Fibroblast of lung (primary cell): ENCODE measurements around the gene AP3D1. TPM values are rescaled to one million over a fixed set of nuclear protein-coding genes. Genes with fewer than 3 reads are reported as not detected.

Source experiments
- DNase-seq, 2 donors: peaks; one replicate each; pipeline versions ENCODE4 v3.0.0 to v3.0.0-alpha.2; 2010; ENCODE audit warnings: low read depth in 2 of 2
- H2AFZ ChIP-seq: 2 replicates; pipeline ENCODE4 v1.5.1; 2012; ENCODE audit warnings: low read length, control low read depth, inconsistent platforms
- H3K27ac ChIP-seq: 2 replicates; pipeline ENCODE4 v1.5.1; 2011; ENCODE audit warnings: low read length, control low read depth; ENCODE audit not compliant: insufficient read depth
- H3K27me3 ChIP-seq: 2 replicates; pipeline ENCODE4 v1.5.1; 2011; ENCODE audit warnings: mild to moderate bottlenecking, low read length; ENCODE audit not compliant: control insufficient read depth, insufficient read depth
- H3K36me3 ChIP-seq: 2 replicates; pipeline ENCODE4 v1.5.1; 2011; ENCODE audit warnings: low read length; ENCODE audit not compliant: control insufficient read depth, insufficient read depth
- H3K4me1 ChIP-seq: 2 replicates; pipeline ENCODE4 v1.5.1; 2011; ENCODE audit warnings: low read length; ENCODE audit not compliant: control insufficient read depth, insufficient read depth; ENCODE audit errors: extremely low read depth
- H3K4me2 ChIP-seq: 2 replicates; pipeline ENCODE4 v1.5.1; 2011; ENCODE audit warnings: low read length, control low read depth; ENCODE audit not compliant: insufficient read depth; ENCODE audit errors: extremely low read depth
- H3K4me3 ChIP-seq, 4 experiments: fragments of 200-600 bp in 1 of 4; sonication (generic) in 1 of 4; replicated peaks in 1 of 4; 2 replicates each; pipeline ENCODE4 v1.5.1; 2011 to 2016; ENCODE audit warnings: low read length in 4 of 4, low read depth in 3 of 4, mild to moderate bottlenecking in 3 of 4, control low read depth in 2 of 4, inconsistent platforms in 1 of 4, mixed read lengths in 1 of 4; ENCODE audit not compliant: insufficient read depth in 1 of 4; ENCODE audit errors: control extremely low read depth in 1 of 4
- H3K79me2 ChIP-seq: 2 replicates; pipeline ENCODE4 v1.5.1; 2012; ENCODE audit warnings: mild to moderate bottlenecking, low read length, inconsistent platforms; ENCODE audit not compliant: control insufficient read depth, insufficient read depth
- H3K9ac ChIP-seq: 2 replicates; pipeline ENCODE4 v1.5.1; 2011; ENCODE audit warnings: mild to moderate bottlenecking, low read length, control low read depth; ENCODE audit not compliant: insufficient read depth
- H3K9me3 ChIP-seq: 2 replicates; pipeline ENCODE4 v1.5.1; 2012; ENCODE audit warnings: low read depth, low read length; ENCODE audit not compliant: control insufficient read depth, insufficient read depth
- H4K20me1 ChIP-seq: 2 replicates; pipeline ENCODE4 v1.5.1; 2011; ENCODE audit warnings: low read length; ENCODE audit not compliant: control insufficient read depth, insufficient read depth; ENCODE audit errors: extremely low read depth
- EZH2 ChIP-seq: IDR thresholded peaks from 2 replicates; pipeline ENCODE4 v1.5.1; 2012; ENCODE audit warnings: low read length, control low read depth, mild to moderate bottlenecking; ENCODE audit errors: missing control alignments
- polyA plus RNA-seq, 2 donors: library from polyadenylated mRNA; depleted of rRNA in 1 of 2; stranded (reverse) in 1 of 2; unstranded in 1 of 2; fragments of >200 nt; gene quantifications; 2 replicates each; pipeline ENCODE4 v1.2.1, GENCODE V29; 2011 to 2012; ENCODE audit warnings: missing spikeins in 1 of 2
- total RNA-seq: library from RNA; depleted of rRNA; stranded (reverse); fragments of >200 nt; gene quantifications from 2 replicates; pipeline ENCODE4 v1.2.1, GENCODE V29; 2014
- TF ChIP-seq, protein P1 (sequence below), 2 donors: IDR thresholded peaks in 1 of 2; conservative IDR thresholded peaks in 1 of 2; 1 replicate in 1 of 2; 2 replicates in 1 of 2; pipeline ENCODE4 v1.5.1; 2011 to 2012; ENCODE audit warnings: low read length in 2 of 2, control low read depth in 1 of 2, inconsistent platforms in 1 of 2, low read depth in 1 of 2, mild to moderate bottlenecking in 1 of 2

The AP3D1 gene
- total and polyA plus RNA-seq, 2 donors (not counting 1 experiment from before 2014, with no cell fraction given), result 68.0 to 99.9 TPM

GRCh38 chr19:2115324-2115723 is 36.0 kb downstream of the AP3D1 start:
- Histone ChIP-seq H3K79me2 (no peaks in the 10 kb centered on the region), H3K9ac (no peak overlapping the region), H3K4me3 (no peak overlapping the region), H3K27ac (no peak overlapping the region), H3K4me2 (no peak overlapping the region), H4K20me1 (no peaks in the 10 kb centered on the region), H3K36me3 (peaks cover 64% of the 10 kb centered on the region), H2AFZ (no peak overlapping the region), H3K27me3 (no peaks in the 10 kb centered on the region), H3K9me3 (no peaks in the 10 kb centered on the region), H3K4me1 (no peaks in the 10 kb centered on the region)
- DNase-seq, result no peak
- TF ChIP-seq, protein P1, sequence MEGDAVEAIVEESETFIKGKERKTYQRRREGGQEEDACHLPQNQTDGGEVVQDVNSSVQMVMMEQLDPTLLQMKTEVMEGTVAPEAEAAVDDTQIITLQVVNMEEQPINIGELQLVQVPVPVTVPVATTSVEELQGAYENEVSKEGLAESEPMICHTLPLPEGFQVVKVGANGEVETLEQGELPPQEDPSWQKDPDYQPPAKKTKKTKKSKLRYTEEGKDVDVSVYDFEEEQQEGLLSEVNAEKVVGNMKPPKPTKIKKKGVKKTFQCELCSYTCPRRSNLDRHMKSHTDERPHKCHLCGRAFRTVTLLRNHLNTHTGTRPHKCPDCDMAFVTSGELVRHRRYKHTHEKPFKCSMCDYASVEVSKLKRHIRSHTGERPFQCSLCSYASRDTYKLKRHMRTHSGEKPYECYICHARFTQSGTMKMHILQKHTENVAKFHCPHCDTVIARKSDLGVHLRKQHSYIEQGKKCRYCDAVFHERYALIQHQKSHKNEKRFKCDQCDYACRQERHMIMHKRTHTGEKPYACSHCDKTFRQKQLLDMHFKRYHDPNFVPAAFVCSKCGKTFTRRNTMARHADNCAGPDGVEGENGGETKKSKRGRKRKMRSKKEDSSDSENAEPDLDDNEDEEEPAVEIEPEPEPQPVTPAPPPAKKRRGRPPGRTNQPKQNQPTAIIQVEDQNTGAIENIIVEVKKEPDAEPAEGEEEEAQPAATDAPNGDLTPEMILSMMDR (conservative IDR thresholded peaks at IDR 0.05 in 1 of 2, IDR thresholded peaks at IDR 0.05 in 1 of 2; ENCODE audit: low read depth in 1 of 2, low read length in 2 of 2), result no peak
- no peak for TF ChIP-seq EZH2

DNA sequence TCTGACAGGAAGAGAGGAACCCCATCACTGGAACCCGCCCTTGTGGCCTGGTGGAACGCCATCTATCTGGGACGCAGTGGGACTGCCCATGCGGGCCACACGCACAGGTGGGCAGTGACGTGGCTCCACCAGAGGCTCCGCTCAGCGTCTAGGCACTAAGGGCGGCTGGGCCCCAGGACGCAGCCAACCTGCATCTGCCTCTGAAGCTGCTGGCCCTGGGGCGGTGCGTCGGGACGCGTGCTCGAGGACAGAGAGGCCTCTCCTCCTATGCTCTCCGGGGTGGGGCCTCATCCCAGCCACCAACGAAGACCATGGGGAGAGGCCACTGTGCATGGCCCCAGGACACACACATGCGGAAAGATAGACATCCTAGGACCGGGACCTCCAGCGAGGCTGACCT is 36.5 kb downstream of the AP3D1 start:
- Histone ChIP-seq H3K9ac (no peak overlapping the region), H3K27me3 (no peaks in the 10 kb centered on the region), H2AFZ (no peak overlapping the region), H3K79me2 (no peaks in the 10 kb centered on the region), H4K20me1 (no peaks in the 10 kb centered on the region), H3K4me1 (no peaks in the 10 kb centered on the region), H3K9me3 (no peaks in the 10 kb centered on the region), H3K27ac (no peak overlapping the region), H3K36me3 (peaks cover 65% of the 10 kb centered on the region), H3K4me3 (no peak overlapping the region), H3K4me2 (no peak overlapping the region)
- DNase-seq, result no peak
- TF ChIP-seq, protein P1 (conservative IDR thresholded peaks at IDR 0.05 in 1 of 2, IDR thresholded peaks at IDR 0.05 in 1 of 2; ENCODE audit: low read depth in 1 of 2, low read length in 2 of 2), result no peak
- no peak for TF ChIP-seq EZH2

GRCh38 chr19:2114218-2114617 is 37.1 kb downstream of the AP3D1 start:
- TF ChIP-seq EZH2, result no peak
- TF ChIP-seq, protein P1 (conservative IDR thresholded peaks at IDR 0.05 in 1 of 2, IDR thresholded peaks at IDR 0.05 in 1 of 2; ENCODE audit: low read depth in 1 of 2, low read length in 2 of 2), result no peak
- Histone ChIP-seq H2AFZ (no peak overlapping the region), H3K4me3 (no peak overlapping the region), H3K79me2 (no peaks in the 10 kb centered on the region), H3K27me3 (no peaks in the 10 kb centered on the region), H3K4me1 (no peaks in the 10 kb centered on the region), H4K20me1 (no peaks in the 10 kb centered on the region), H3K9me3 (no peaks in the 10 kb centered on the region), H3K4me2 (no peak overlapping the region), H3K36me3 (peaks cover 68% of the 10 kb centered on the region), H3K27ac (no peak overlapping the region), H3K9ac (no peak overlapping the region)
- no peak for DNase-seq
